Measurements from ENCODE around the gene HECW1.
"Not testable (repeated sequence)": the region's sequence is repeated elsewhere in the genome, so short reads cannot be mapped to it uniquely, and the experiment has no call there.

Gene HECW1

DNA sequence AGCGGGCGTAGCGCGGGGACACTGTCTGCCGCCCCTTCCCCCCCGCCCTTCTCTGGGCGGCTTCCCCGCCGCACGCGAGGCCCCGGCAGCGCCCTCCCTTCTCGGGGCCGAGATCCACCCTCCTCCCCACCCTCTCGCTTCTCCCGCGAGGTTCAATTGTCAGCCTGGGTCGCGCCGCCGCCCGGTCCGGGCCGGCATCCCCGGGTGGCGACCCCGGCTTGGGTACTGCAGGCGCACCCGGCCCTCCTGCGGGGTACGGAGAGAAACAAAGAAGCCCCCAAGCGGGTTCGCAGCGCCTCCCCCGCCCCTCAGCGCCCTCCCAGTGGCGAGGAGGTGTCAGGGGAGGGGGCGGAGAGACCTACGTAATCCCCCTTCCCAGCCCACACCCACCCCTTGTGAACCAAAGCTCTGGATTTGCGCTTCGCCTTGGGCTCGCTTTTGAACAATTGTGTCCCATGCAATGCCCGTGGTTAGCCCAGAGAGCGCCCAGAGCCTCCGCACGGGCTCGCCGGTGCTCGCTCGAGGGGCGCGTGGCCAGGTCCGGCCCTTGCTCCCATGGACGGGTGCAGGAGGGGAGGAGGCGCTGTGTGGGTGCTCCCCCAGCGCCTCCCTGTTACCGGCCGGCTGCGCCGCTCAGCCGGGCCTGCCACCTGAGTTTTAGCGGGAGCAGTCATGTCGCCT is 634 bp downstream of the HECW1 start:
- no peak for FAIRE-seq

DNA sequence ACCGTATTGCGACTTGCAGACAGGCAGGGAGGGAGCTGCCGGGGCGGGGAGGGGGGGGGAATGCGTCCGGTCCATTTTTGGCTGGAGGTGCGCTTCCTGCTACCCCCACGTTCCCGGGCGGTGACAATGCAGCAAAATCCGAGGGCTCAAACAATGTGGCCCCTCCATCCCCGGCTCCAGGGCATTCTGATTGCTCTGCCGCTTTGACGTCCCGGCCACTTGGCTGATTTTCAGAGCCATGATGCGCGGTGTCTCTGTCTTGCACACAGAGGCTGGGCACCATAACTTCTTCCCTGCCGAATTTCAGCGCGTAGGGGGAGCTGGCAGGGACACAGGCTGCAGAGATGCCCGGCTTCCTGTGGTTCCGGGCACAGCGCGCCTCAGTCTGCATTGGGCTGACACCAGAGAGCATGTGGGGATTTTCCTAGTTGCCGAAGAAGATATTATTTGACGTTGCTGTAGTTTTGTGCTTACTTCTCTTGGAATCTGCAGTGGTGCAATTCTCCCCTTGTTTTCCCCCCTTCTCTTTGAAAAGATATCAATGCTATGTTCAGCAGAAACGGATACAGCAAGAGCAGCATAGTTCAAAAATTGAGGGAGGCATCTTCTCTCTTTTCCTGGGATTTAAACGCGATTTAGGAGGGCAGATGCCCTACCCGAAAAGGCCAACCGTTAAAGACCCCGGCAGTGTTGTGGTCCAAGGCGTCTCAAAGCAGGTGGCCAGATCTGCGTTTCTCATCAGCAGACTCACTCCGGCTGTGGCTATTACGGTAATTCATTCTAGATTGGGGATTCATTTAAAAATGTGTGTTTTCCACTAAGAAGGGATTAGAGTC is 1.4 kb downstream of the HECW1 start:
- FAIRE-seq, result no peak

DNA sequence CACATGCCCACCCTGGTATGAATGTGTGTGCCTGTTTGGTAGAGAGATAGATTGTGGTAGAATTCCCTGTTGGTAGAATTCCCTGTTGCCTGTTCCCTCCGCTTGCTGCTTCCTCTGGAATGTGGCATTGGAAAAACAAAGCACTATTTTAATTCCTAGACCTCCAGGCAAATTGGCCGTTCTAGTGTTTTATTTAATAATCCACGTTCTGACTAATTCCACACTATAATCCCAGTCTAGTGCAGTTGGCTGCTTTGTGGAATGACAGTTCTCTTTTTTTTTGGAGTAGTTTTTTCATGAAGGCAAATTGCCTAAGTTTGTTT is 2.0 kb downstream of the HECW1 start:
- no peak for FAIRE-seq

DNA sequence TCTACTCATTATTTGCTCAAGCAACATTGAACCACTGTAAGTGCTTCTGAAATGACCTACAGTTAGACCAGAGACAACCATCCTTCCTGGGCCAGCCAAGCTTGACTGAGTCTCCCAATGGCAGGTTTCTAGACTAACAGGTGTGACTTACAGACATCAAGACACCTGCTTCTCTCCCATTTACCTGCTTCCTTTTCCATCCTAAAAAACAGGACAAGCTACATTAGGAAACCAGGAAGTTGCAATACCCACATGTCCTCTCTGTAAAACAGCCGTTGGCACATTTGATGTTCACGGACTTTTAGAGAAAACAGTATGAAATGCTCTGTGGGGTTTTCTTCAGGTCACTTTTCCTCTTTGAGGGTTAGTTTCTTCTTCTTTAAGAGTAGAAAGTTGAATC is 4.0 kb downstream of the HECW1 start:
- no peak for FAIRE-seq

DNA sequence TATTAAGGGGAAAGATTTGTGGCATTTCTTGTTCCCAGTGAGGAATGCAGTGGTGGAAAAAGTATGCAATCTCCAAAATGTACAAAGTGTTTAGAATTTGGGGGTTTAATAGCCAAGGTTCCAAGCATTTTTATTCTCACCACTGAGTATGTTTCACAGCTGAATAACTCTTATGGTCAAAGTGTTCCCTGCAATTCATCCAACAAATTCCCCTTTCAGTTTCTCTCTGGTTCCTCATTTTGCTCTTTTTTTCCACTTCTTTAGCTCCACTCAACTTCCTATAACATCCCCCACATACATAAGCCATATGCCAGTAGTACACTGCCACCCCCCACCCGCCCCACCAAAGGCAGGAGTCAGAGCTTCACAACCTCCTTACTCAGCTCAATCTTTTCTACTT is 4.6 kb downstream of the HECW1 start:
- no peak for FAIRE-seq

DNA sequence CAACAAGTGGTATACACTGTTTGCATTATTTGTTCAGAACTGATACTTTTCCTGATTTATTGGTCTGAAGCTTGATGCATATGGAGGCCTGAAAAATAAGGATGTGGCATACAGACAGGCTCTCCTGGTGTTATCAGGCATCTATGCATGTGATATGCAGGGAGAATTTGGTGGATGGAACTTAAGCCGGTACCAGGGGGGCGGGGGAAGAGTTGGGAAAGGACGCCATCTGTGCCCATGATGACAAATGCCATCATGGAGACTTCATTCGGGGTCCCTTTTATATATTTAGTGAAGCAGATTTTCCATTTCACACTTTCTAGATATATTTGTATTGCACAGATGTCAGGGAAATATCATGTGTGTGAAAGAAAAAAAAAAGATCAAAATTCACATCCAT is 5.4 kb downstream of the HECW1 start:
- no peak for FAIRE-seq

DNA sequence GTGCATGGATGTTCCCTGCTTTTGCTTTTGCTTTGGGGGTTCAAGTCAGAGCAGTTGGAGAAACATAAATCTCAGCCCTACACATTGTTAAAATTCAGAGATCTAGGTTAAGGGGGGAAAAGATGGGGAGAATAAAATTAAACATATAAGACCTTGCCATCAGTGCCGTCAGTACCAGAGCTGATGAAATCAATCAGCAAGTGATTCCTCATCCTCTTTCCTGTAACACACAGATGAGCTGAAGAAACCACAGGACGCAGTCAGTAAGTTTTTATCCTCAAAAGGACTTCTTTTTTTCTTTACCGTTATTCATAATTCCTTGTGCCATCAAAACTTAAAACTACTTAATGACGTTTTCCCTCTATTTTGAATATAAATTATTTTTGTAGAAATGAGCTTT is 5.9 kb downstream of the HECW1 start:
- no peak for FAIRE-seq

DNA sequence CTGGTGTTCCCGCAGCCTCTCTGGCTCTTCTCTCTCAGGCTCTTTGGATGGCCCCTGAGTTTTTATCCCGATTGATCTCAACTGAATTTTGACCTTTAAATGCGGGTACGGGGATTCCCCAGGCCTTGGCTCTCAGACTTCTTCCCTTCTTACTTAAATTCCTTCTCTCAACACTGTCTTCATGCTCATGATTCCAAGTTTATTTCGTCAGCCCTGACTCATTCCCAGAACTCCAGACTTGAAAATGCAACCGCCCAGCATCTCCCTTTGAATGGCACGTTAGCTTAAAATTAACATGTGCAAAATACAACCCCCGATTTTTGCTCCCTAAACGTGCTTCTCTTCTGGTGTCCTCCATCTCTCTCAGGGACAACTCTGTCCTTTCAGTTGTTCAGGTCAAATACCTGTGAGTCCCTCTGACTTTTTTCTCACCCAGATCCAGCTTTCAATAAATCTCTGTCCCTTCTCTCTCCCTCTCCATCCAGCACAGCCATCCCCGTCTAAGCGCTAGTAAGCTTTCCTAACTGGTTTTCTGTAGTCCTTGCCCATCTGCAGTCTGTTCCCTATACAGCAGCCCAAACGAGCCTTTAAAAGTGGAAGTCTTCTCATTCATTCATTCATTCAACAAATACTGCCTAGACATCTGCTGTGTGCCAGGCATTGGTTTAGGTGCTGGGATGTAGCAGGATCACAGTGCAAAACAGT is 7.1 kb downstream of the HECW1 start:
- no peak for FAIRE-seq

DNA sequence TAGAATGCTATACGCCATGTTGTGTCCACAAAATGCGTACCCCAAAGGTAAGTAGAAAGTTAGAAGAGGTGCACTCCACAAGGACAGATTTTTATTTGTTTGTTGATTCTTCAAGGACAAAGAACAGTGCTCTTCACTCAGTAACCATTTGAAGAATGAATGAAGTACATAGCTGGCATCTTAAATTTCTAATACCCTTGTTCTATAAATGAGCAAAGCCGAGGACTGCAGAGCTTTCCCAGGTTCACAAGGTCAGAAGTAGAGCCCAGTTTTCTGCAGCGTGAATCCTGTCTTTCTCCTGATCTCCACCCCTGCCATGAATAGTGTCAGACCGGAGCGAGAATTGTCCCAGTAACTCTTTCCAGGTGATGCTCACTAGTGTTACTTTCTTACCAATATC is 9.5 kb downstream of the HECW1 start:
- FAIRE-seq, result no peak

DNA sequence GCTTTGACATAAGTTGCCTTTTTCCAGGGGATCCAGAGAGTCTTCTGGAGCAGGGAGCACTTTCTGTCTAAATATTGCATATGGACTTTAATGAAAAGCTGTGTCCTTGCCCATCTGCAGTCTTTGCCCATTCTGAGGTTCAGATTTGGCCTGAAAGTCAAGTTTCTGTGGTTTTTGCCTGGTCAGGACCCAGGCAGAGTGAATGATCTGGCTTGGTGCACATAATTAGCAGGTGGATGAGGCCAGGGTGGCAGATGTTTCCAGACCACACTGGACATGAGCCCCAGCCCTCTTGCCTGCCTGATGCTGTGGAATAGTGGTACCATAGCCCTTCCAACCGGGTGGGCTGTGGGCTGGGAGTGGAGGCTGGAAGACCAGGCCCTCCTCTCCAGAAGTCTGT is 11.0 kb downstream of the HECW1 start:
- no peak for FAIRE-seq

DNA sequence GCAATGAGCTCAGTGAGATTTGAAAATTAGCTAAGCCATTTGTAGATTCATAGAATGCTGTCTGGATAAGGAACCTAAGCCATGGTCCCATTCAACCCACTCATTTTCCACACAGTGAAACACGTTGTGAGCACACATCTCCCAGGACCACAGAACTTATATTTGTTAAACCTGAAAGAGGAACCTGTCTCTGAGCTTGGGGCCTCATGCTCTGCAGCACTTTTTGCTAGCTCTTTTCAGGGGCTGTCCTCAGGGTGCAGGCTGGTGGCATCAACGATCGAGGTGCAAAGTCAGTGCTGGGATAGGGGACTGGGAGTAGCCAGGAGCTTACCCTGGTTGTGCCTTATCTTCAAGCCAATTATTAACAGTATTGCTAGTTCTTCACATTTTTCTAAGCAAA is 11.9 kb downstream of the HECW1 start:
- FAIRE-seq, result no peak

DNA sequence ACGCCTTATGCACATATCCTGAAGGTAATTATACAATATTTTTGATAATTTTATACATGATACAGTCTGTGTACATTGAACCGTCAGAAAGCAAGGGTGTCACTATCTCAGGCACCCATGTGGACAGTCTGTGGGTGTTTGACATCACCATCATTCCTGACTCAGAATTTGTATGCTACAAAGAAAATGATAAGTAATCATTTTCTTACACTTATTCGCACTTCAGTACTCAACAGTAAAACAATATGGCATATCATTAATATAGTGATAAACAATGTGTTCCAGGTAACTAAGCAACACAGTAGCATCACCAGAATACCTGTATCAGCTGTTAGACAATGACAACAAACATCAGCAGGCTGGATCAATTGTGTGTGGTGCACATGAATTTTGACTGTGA is 17.9 kb downstream of the HECW1 start:
- no peak for FAIRE-seq

DNA sequence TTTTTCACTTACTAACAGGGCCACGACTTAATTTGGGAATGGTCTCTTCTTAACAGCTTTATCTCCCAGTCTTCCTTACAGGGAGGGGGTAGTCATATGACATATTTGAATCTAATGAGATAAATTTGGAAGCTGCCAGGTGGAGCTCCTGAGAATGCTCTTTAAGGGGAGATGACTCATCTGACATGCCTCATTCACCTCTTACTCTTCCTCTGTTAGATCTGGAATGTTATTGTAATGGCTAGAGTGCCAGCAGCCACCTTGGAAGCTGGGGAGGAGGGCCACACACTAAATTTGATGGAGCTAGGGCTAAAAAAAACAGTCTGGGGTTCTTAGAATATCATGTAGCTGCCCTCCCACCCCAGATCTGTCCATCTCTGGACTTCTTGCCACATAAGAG is 22.7 kb downstream of the HECW1 start:
- no peak for FAIRE-seq

DNA sequence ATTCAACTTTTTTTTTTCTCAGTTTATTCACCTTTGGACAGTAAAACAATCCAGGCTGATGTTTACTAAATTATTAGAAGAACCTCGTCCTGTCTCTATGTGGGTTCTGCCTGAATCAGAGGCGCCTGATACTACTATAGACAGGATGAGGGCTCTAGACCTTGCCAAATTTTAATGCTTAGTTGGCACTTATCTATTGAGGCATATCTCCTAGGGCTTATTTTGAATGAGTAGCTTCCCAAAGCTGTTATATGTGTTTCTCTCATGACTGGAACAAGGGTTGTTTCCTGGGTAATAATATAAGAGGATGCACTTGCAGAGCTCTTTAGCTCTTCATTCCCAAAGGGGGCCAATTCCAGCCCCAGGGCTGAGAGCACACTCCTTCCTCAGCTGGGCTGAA is 23.6 kb downstream of the HECW1 start:
- FAIRE-seq, result no peak

DNA sequence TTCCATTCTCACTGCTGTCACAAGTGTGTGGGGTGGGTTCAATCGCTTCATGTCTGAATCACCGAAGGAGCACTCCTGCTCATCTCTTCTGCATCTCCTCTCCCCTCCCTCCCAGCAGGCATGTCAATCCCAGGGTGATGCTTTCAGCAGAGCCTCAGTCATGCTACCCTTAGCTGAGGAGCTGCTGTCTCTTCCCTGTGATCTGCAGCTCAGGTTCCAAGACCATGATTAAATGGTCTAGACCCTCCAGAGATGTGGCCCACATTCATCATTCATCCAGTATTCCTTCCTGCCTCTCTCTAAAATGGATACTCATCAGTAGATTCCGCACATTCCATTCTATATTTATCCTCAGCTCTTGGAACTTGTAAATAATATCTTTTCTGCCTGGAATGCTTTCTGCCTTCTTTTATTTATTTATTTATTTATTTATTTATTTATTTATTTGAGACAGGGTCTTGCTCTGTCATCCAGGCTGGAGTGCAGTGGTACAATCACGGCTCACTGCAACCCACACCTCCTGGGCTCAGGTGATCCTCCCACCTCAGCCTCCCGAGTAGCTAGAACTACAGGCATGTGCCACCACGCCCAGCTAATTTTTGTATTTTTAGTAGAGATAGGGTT is 24.8 kb downstream of the HECW1 start:
- FAIRE-seq, result not testable (repeated sequence)

DNA sequence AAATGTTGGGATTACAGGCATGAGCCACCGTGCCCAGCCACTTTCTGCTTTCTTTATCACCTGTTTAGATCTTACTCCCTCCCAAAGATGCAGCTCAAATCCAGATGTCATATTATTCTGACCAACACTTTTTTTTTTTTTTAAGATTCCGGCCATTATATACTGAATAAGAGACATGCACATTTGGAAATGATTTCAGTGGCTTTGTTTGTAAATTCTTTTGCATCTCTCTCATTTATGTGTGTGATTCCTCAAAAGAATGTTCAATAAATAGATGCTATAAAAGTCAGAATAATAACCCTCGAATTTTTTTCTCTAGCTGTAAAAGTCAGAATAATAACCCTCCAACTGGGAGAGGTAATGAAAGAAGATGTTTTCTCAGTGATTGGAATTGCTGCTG is 25.4 kb downstream of the HECW1 start:
- no peak for FAIRE-seq

DNA sequence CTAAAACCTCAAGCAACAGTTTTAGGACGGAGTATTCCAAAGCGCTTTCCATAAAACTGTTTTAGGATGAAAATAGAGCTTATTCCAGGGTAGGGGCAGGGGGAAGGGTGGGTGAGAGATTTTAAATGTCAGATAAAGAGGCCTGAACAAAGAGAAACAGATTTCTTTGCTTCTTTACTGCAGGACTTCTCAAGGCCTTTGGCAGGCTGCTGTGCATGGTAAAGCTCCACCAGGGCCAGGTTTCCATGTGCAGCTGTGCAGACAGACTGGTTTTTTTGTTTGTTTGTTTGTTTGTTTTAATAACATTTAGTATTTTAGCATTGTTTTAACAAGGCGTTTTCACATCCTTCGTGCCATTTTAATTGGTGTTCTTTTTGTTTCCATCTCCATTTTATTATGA is 26.3 kb downstream of the HECW1 start:
- no peak for FAIRE-seq

DNA sequence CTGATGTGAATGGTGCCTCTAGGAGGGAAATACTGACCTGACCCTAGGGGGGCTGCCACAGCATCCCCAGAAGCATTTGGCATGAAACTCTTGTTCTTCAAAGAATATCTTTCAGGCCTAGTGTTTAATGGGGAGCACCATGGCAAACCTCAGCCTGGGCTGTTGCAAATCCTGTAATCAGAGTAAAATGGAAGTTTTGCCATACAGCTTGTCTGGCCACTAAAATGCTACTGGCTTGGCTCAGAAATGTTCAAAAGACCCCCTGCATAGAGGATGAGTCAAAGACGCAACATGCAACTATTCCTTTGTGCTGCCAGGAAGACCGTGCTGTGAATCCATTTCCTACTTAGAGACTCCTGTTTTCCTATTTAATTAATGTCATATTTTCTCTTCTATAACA is 26.7 kb downstream of the HECW1 start:
- no peak for FAIRE-seq

DNA sequence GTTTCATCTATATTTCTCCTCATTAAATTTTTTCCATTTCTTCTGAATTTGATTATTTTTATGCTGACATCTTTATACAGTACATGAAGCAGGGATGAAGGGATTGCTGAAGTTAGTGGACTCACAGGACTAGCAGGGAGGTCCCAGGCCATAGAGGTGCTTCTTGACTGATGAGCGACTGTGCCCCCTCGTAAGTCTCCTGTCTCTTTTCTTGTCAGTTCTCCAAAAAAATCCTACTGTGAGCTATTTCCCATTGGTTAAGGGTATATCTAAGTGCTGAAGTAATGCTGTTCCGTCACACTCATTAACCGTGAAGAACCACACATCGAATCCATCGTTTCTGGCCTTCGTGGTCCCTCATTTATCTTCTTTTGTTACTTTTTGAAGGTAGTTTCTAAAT is 27.7 kb downstream of the HECW1 start:
- no peak for FAIRE-seq

DNA sequence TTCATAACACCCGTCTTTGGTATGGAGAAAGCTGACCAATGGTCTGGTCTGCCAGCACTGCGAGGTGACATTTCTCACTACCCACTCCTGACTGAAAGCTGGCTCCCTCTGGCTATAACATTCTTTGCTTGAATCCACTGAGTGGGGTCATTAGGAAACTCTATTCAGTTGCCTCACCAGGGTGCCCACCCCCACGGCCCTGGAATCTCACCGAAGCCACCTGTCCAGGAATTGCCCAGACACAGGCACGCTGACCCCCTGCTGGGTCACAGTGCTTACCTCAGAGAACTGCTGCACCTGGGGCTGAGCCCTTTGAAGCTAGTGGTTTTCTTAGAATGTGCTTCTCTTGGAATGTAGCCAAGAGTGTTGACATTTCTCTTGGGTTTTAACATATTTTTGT is 28.6 kb downstream of the HECW1 start:
- FAIRE-seq, result no peak

DNA sequence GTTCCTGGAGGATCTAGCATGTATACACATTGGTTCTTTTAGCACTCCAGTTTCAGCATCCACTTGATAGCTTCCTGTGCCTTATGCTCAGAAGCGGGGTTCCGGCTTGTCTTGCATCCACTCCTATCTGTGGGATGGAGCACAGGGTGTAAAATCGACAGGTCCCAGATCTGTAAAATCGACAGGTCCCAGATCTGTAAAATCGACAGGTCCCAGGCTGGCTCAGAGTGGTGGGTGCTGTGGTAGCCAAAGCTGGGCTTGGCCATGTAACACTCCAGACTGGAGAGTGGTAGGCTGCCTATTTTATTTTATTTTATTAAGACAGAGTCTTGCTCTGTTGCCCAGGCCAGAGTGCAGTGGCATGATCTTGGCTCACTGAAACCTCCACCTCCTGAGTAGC is 30.3 kb downstream of the HECW1 start:
- FAIRE-seq, result no peak

DNA sequence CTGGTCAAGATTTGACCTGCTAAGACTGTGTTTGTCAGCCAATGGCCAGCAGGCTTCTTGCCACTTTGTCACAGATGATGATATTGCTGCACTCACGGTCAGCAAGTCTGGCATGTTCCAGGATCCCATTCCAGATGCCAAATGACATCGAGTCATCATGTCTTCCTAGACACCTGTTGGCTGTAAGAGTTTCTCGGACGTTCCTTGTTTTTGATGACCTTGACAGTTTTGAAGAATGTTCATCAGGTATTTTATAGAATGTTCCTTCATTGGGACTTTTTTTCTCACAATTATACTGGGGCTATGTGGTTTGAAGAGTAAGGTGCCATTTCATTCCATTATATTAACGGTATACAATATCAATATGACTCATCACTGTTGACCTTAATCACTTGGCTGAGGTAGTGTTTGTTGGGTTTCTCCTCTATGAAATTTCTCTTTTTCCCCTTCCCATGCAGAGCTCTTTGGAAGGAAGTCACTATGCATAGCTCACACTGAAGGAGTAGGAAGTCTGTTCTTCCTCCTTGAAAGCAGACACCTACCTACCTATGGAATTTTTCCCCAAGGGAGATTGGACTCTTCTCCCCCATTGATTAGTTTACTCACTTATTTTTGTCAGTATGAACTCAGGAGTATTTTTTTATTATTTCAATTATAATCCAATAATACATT is 31.6 kb downstream of the HECW1 start:
- FAIRE-seq, result no peak

DNA sequence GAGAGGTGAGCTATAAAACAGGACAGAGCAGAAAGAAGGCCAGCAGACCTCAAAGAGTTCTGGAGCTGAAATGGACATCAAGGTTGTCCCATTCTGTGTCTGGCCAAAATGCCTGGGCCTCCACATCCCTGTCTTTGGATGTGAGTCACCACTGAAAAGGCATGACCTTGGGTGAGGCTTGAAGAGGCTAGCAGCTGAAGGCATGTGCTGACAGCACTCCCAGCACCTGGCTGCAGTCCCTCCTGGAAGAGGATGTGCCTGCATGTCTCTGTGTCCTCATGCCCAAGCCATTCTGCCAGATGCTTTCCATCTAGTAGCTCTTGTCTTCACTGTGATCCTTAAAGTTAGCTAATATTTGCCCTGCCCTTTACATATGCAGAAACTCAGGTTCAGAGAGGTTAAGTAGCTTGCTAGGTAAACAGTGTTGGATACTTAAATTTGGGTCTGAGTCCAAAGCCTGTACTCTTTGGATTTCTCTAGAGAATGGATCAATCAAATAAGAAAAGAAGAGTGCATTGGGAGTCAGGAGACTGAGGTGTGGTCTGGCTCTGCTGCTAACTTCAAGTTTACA is 35.8 kb downstream of the HECW1 start:
- FAIRE-seq, result no peak

Measured in islet of Langerhans (tissue), 1 donor.